Muscle of arm (tissue), 14 donors: ENCODE data around the gene OR13C9. TPM values are rescaled to one million over a fixed set of nuclear protein-coding genes. Genes with fewer than 3 reads are reported as not detected.
A peak's percentile ranks its signal among the peaks of the same experiment; 100 is the strongest.
"Not testable (repeated sequence)": the region's sequence is repeated elsewhere in the genome, so short reads cannot be mapped to it uniquely, and the experiment has no call there.

Experiments used
- DNase-seq: peaks from one replicate; pipeline ENCODE4 v3.0.0-alpha.2; 2013
- long read RNA-seq, 11 donors: transcript quantifications; one replicate each; lab custom pipeline, GENCODE V29; 2026
- polyA plus RNA-seq, 12 donors: library from polyadenylated mRNA; unstranded; fragments of 120-200 nt; gene quantifications; one replicate each; pipeline ENCODE4 v1.2.1, GENCODE V29; 2013; ENCODE audit not compliant: insufficient read length in 12 of 12

The OR13C9 gene, protein sequence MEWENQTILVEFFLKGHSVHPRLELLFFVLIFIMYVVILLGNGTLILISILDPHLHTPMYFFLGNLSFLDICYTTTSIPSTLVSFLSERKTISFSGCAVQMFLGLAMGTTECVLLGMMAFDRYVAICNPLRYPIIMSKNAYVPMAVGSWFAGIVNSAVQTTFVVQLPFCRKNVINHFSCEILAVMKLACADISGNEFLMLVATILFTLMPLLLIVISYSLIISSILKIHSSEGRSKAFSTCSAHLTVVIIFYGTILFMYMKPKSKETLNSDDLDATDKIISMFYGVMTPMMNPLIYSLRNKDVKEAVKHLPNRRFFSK
- not detected for polyA plus RNA-seq
- long read RNA-seq, donor 1, result 0 reads
- long read RNA-seq, donor 2, result 0 reads
- long read RNA-seq, donor 3, result 0 reads
- long read RNA-seq, donor 4, result 0 reads
- long read RNA-seq, donor 5, result 0 reads
- long read RNA-seq, donor 6, result 0 reads
- long read RNA-seq, donor 7, result 0 reads
- long read RNA-seq, donor 8, result 0 reads
- long read RNA-seq, donor 9, result 0 reads
- long read RNA-seq, donor 10, result 0 reads
- long read RNA-seq, donor 11, result 0 reads

DNA sequence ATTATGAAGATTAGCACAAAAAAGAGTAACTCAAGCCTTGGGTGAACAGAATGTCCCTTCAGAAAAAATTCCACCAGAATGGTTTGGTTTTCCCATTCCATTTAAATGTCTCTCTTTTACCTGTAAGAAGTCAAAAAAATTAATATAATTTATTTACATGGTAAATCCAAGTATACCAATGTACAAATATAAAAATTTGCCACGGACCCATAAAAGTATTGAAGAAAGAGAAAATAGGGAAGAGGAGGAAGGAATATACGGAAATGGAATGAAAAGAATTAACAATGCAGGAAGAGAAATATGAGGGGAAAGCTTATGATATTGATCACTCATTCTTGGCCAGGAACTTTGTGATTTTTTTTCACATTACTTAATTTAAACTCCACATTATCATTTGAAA, at the start of gene OR13C9:
Gene OR13C9, minus strand, starts transcription at position 101 of the 400 bp plus-strand sequence. Its CDS starts 0 bp downstream, at position 101.
- no peak for DNase-seq

DNA sequence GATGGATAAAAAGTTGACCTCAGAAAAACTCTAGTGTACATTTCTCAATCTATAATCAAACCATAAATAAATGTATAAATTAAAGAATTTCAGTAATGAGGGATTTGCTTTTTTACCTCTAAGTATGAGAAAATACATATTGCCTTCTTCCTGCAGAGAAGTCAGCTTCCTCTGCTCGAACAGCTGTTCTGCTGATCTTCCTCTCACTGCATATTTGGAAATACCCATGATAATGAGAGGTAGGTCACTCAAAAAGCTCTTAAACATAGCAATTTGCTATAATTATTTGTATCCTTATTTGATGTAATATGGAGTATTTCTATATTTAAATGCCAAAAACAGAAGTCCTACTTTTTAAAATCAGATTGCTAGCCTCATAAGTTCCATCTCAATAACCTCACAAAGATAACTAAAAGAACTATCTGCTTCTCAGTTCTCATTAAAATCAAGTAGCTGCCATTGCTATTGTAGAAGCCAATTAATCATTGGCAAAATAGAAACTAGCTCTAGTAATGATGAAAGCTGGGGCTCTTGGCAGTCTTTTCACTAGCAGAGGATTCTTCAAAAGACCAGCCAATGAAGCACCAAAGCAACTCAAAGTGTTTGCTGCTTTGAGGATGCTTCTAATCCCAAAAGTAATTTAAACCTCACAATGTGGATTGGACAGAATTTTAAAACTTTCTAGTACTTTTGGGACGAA, 40.6 kb upstream of the OR13C9 start:
- DNase-seq, result no peak

DNA sequence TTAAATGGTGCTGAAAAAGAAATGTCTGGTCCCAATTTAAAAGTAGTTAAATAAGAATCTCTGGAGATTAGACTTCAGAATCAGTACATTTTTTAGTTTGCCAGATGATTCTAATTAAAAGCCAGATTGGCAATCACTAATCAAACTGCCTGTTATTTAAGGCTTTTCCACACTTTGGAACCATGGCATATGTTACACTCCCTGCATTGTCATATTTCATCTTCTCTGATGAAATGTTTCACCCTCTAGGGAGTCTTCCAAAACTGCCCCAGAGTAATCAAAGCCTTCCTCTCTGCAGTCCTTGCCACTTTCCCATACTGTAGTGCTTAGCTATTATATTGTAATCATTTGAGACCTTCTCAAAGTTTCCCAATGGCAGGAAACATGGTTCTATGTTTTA, 17.5 kb upstream of the OR13C9 start:
- DNase-seq, result peak; percentile 10

DNA sequence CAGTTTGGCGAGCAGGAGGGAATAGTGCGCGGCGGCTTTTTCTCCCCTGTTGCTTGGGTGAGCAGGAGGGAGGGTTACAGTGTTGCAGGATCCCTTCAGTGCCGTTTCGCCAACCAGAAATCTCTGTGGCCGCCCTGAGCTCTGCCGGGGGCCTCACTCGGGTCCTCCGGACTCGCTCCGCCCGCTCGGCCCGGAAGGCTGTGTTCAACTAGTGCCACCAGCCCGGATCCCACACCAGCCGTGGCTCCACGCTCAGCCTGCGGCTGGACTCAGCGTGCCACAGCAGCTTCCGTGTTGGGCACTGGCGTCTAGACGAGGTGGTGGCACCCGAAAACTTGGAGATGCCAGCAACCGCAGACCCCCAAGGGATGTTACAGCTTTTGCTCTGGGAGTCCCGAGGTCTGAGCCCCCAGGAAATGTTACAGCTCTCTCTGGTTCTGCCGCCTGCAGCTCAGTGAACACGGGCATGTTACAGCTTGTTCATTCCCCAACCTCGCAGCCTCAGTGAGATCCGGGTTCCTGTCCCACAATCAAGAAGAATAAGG, 16.0 kb upstream of the OR13C9 start:
- DNase-seq, result no peak

DNA sequence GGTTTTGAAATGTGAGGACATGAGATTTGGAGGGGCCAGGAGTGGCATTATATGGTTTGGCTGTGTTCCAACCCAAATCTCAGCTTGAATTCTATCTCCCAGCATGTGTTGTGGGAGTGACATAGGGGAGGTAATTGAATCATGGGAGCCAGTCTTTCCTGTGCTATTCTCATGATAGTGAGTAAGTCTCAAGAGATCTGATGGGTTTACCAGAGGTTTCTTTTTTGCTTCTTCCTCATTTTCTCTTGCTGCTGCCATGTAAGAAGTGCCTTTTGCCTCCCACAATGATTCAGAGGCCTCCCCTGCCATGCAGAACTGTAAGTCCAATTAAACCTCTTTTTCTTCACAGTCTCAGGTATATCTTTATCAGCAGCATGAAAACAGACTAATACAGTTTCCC, 8.0 kb upstream of the OR13C9 start:
- DNase-seq, result not testable (repeated sequence)

DNA sequence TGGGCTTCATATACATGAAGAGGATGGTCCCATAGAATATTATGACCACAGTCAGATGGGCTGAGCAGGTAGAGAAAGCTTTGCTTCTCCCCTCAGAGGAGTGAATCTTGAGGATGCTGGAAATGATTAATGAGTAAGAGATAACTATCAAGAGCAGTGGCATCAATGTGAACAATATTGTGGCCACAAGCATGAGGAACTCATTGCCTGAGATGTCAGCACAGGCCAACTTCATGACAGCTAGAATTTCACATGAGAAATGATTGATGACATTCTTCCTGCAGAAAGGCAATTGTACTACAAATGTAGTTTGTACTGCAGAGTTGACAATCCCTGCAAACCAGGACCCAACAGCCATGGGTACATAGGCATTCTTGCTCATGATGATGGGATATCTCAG, 586 bp downstream of the OR13C9 start:
- no peak for DNase-seq

DNA sequence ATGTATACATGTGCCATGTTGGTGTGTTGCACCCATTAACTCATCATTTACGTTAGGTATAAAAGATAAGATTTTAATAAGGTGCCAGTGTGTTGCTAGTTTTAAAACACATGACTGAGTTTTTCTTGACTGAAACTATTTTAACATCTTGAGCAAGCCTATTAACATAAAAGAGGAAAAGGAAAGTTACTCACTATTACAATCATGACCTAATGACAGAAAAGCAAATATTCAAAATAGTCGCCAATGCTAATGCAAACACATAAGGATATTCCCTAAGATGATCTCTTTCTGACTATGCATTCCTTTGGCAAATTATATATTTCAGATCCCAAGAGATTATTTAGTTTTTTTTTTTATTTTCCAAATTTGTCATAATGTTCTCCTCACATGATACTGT, 6.8 kb downstream of the OR13C9 start:
- DNase-seq, result no peak

DNA sequence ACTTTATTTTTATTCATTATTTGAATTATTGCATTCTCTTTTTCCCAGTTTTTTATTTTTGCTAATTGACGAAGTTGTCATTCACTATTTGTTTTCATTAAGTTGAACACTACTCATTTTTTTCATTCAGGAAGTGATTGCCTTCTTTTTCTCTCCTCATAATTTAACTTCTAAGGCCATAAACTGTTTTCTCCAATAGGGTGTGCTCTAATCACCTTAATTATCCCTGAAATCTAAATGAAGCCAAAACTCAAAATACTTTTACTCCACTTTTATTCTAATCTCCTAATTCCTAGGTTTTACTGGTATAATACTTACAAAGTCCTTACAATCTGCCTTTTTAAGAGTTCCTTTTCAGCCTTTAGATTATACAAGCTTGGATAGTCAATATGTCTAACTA, 9.7 kb downstream of the OR13C9 start:
- DNase-seq, result no peak

DNA sequence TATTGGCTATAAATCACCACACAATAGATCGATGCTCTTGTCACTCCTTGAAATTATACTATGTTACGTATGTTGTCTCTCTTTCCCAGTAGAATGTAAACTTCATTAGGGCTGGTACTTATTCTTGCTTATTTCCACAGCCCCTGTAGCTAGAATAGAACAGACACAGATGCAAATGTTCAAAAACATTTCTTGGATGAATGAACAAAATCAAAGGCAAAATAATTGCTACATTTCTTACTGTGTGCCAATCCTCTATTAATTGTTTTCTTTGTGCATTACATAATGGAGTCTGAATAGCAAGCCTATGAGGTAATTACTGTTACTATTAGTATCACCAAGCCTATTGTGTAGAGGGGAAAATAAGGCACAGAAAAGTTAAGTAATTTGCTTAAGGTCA, 11.9 kb downstream of the OR13C9 start:
- no peak for DNase-seq

DNA sequence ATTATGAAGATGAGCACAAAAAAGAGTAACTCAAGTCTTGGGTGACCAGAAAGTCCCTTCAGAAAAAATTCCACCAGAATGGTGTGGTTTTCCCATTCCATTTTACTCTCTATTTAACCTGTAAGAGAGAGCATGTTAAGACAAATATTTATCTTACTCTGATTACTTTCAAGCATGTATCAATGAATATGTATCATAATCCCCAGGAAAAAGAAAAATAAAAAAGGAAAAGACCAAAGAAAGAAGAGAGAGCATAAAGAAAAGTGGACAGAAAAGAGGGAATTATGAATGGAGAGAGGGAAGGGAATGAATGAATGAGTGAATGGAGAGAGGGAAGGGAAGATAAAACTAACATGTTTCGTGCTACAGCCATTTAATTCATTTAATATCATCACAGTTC, 12.5 kb downstream of the OR13C9 start, which contains the start of gene OR13C2:
Gene OR13C2, minus strand, starts transcription at position 101 of the 400 bp plus-strand sequence. Its CDS starts 0 bp downstream, at position 101.
- not testable (repeated sequence) for DNase-seq

DNA sequence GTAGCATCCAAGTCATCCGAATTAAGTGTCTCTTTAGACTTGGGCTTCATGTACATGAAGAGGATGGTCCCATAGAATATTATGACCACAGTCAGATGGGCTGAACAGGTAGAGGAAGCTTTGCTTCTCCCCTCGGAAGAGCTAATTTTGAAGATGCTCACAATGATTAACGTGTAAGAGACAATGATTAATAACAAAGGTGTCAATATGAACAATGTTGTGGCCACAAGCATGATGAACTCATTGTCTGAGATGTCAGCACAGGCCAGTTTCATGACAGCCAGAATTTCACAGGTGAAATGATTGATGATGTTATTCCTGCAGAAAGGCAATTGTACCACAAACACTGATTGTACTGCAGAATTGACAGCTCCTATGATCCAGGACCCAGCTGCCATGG, 13.2 kb downstream of the OR13C9 start:
- DNase-seq, result no peak

DNA sequence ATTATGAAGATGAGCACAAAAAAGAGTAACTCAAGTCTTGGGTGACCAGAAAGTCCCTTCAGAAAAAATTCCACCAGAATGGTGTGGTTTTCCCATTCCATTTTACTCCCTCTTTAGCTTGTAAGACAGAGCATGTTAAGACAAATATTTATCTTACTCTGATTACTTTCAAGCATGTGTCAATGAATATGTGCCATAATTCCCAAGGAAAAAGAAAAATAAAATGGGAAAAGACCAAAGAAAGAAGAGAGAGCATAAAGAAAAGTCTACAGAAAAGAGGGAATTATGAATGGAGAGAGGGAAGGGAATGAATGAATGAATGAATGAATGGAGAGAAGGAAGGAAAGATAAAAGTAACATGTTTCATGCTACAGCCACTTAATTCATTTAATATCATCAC, 18.7 kb downstream of the OR13C9 start, which contains the start of gene OR13C5:
Gene OR13C5, minus strand, starts transcription at position 101 of the 400 bp plus-strand sequence. Its CDS starts 0 bp downstream, at position 101.
- not testable (repeated sequence) for DNase-seq

DNA sequence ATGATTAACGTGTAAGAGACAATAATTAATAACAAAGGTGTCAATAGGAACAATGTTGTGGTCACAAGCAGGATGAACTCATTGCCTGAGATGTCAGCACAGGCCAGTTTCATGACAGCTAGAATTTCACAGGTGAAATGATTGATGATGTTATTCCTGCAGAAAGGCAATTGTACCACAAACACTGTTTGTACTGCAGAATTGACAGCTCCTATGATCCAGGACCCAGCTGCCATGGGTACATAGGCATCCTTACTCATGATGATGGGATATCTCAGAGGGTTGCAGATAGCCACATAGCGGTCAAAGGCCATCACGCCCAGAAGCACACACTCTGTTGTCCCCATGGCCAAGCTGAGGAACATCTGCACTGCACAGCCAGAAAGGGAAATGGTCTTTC, 19.3 kb downstream of the OR13C9 start:
- DNase-seq, result not testable (repeated sequence)

DNA sequence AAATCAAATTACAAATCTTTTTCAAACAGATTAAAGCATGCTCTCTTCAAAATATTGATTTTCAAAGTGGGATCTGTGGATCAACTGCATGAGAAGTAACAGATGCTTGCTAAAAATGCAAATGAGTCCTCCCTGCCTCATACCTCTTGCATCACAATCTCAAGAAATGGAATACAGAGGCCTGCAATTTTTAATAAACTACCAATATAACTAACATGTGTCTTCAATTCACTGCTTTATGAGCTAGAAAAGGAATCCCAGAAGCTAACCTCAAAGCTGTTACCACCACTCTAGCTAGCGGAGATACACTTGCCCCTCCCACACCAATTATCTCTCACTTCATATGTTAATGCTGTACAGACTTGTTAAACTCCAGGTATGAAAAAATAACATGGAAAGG, 28.4 kb downstream of the OR13C9 start:
- no peak for DNase-seq

DNA sequence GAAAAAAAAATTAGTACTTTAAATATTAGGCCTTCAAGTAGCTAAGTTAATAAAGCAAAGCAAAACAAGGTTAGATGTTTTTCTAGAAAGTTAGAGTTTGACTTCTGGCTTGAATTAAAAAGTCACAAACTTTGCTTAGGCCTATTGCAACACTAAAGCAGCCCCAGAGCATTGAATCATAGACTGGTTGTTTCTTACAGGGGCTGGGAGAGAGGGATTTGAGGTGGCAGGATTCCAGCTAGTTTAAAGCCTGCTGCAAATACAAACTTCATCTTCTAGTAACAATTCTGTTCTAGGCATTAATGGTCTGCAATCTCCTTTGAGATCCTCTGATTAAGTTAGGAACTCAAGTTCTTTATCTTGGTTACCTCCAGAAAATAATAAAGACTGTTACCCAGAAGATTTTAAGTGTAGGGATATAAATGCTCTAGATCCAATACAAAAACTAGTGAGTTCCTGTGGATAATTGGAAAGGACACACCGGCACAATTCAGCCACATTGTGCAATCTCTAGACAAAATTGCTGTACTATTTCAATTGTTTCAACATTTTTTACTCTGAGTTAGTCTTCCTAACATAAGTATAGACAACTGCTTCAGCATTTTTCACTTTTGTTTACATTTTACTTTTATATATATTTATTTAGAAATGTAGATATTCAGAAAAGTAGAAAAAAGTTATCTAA, 31.4 kb downstream of the OR13C9 start:
- peak; percentile 69 for DNase-seq

DNA sequence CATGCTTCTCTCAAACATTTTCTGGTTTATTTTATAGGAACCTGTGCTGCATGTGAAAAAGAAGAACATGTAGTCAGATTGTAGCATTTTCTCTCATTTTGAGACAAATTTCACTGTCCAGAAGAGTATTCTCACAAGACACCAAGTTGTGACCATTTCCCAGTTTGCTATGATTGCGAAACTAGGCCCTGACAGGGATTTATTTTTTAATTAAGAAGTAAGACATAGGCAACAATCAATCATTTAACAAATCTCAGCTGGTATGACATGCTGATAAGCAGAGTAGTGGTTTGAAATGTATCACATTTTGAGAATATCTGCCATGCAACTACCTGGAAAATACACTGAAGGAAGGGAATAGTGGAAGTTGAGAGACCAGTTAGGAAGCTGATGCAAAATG, 37.4 kb downstream of the OR13C9 start:
- DNase-seq, result no peak

DNA sequence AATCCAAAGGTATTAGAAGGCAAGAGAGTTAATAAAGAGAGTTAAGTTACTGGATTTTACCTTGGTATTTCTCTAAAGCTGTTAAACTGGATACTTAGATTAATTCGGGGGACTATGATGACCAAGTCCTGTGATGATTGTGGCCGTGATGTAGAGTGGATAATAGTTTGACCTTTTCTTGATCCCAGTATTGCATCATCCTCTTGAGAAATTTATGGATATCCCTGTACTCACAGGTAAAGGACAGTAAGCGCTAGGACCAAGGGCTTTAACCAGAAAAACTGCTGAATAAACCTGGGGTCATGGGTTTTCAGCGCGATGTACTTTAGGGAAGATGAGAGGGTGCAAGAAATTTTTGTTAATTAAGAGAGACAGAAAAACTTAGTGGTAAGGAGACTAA, 40.7 kb downstream of the OR13C9 start:
- DNase-seq, result no peak

DNA sequence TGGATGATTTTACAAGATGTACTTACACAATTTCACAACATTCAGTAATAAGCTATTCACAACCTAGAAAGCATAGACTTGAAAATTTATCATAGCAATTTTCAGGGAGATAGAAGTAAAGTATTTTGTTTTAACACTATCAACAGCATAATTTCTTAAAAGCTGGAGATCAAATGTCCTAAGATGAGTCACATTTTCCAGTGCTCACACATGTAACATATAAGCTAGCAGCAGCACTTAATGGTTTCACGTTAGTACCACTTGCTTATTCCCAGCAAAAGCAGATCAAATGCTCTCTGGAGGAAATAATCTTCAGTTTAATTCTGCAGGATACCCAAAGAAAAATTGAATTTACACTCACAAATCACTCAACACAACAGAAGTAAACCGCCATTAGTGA, 42.5 kb downstream of the OR13C9 start:
- DNase-seq, result no peak

DNA sequence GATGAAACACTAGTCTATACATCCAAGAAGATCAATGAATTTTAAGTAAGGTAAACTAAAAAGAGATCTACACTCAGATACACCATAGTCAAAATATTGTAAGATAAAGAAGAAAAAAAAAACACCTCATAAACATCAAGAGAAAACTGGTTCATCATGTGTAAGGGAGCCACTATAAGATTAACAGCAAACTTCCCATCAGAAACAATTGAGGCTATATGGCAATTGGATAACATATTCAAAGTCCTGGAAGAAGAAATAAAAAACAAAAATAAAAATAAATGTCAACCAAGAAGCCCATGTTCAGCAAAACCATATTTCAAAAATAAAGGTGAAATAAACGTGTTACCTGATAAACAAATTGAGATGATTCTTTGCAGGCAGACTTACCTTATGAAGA, 45.4 kb downstream of the OR13C9 start:
- DNase-seq, result no peak

DNA sequence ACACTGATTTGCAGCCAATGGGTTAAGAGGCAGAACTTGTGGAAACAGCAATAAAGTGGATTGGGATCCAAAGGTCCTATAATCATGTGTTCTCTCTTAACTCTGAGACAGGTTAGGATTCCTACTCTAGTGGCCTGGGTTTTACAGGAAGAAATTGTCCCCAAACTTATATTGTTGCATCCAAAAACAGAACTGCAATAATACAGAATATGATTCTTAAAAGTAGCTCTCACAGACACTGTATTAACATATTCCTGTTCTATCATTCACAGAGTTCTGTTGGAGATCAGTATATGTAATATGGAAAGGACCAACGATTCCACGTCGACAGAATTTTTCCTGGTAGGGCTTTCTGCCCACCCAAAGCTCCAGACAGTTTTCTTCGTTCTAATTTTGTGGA, 49.1 kb downstream of the OR13C9 start, which contains the start of gene OR13C8:
Gene OR13C8, plus strand, starts transcription at position 301 of the 400 bp plus-strand sequence. Its CDS starts 0 bp downstream, at position 301.
- no peak for DNase-seq
